ENCODE measurements around the gene BPTF.
"Not testable (repeated sequence)": the region's sequence is repeated elsewhere in the genome, so short reads cannot be mapped to it uniquely, and the experiment has no call there.

BPTF gene

GRCh38 chr17:67824735-67825626 lies at the start of gene BPTF:
Gene BPTF, plus strand, starts transcription at chr17:67825503. Its CDS starts 222 bp downstream, at chr17:67825725.
- peak; percentile 97 for DNase-seq (ENCODE audit: low spot score)

GRCh38 chr17:67779098-67779672 lies 46.1 kb upstream of the BPTF start:
- DNase-seq (ENCODE audit: low spot score), result peak; percentile 52

GRCh38 chr17:67784364-67785121 lies 40.8 kb upstream of the BPTF start:
- no peak for DNase-seq (ENCODE audit: low spot score)

GRCh38 chr17:67785122-67785477 lies 40.2 kb upstream of the BPTF start:
- DNase-seq (ENCODE audit: low spot score), result no peak

- no peak for DNase-seq (ENCODE audit: low spot score)
Observed at GRCh38 chr17:67785504-67785903, 39.8 kb upstream of the BPTF start.

GRCh38 chr17:67800495-67800928 lies 24.8 kb upstream of the BPTF start:
- DNase-seq (ENCODE audit: low spot score), result peak; percentile 89

- DNase-seq (ENCODE audit: low spot score), result no peak
Observed at GRCh38 chr17:67801626-67802175, 23.6 kb upstream of the BPTF start.

GRCh38 chr17:67810464-67810863 lies 14.8 kb upstream of the BPTF start:
- no peak for DNase-seq (ENCODE audit: low spot score)

GRCh38 chr17:67812380-67812779 lies 12.9 kb upstream of the BPTF start:
- not testable (repeated sequence) for DNase-seq (ENCODE audit: low spot score)

- no peak for DNase-seq (ENCODE audit: low spot score)
Observed at GRCh38 chr17:67813803-67814180, 11.5 kb upstream of the BPTF start.

- DNase-seq (ENCODE audit: low spot score), result no peak
Observed at GRCh38 chr17:67818110-67819002, 6.9 kb upstream of the BPTF start.

- DNase-seq (ENCODE audit: low spot score), result no peak
Observed at GRCh38 chr17:67819722-67820121, 5.6 kb upstream of the BPTF start.

- no peak for DNase-seq (ENCODE audit: low spot score)
Observed at GRCh38 chr17:67821871-67822367, 3.4 kb upstream of the BPTF start.

GRCh38 chr17:67825627-67826601 lies 611 bp downstream of the BPTF start:
- peak; percentile 73 for DNase-seq (ENCODE audit: low spot score)

GRCh38 chr17:67829331-67829730 lies 4.0 kb downstream of the BPTF start:
- no peak for DNase-seq (ENCODE audit: low spot score)

- DNase-seq (ENCODE audit: low spot score), result peak; percentile 10
Observed at GRCh38 chr17:67830440-67830839, 5.1 kb downstream of the BPTF start.

GRCh38 chr17:67831268-67831667 lies 6.0 kb downstream of the BPTF start:
- no peak for DNase-seq (ENCODE audit: low spot score)

GRCh38 chr17:67833134-67833533 lies 7.8 kb downstream of the BPTF start:
- no peak for DNase-seq (ENCODE audit: low spot score)

- no peak for DNase-seq (ENCODE audit: low spot score)
Observed at GRCh38 chr17:67833946-67834631, 8.8 kb downstream of the BPTF start.
